SH-SY5Y (cell line): ENCODE measurements around the gene UBE2G2.

Experiments
- GATA2 ChIP-seq: IDR thresholded peaks from 2 replicates; pipeline ENCODE4 v1.6.1; 2011; ENCODE audit warnings: mild to moderate bottlenecking, low read depth, low read length
- GATA3 ChIP-seq: IDR thresholded peaks from 2 replicates; pipeline ENCODE4 v1.6.1; 2011; ENCODE audit warnings: low read depth, mild to moderate bottlenecking, low read length, moderate library complexity

DNA sequence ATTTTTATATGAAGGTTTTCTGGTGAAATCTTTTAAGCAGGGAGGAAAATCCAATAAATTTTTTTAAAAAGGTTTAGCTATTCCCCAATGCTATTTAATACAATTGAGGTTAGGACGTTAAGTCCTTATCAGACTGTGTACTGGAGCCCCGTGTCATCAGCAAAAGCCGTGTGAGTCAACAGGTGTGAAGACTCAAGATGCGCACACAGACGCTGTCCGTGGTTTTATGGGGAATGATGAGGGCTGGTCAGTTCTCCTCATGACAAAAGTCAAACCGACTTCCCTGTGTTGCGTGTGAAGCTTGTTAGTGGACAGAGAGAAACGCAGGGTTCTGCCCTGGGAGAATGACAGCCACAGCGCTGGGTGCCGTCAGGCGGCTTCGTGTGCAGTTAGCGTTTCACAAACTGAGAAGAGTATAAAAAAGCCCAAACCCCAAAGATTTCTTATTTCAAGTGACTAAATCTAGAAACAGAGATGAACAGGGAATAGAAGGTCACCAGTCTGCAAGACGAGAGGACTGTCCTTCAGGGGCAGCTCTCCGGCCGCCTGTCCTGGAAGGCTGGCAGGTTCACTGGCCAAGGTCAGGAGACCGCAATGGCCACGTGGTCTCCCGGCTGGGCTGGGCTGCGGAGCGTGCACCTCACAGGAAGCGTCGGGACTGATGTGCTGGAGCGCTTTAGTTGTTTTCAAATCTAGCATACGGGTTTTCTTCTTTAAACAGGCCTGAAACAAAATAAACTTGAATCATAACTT lies 49.5 kb upstream of the UBE2G2 start:
- no peak for TF ChIP-seq GATA3
- TF ChIP-seq GATA2: no peak
